ENCODE results near the gene PABPC1L2A.

Gene PABPC1L2A

DNA sequence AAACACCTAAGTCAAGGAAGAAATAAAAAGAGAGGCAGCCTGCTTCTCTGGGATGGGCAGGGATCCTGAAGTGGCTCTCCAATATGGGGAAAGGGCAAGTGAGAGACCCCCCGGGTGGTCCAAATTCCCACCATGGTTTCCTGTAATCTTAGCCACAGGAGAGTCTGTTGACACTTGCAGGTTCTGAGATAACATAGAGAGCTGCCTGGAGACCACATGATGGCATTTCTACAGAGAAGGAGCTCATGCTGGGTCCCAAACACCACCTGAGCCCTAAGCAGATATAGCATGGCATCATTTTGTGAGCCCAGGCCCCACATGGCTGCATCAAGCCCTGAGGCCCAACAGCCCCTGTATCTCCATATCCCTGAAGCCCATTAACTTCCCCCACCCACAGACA, 50.4 kb downstream of the PABPC1L2A start:
- Histone ChIP-seq H3K4me3 (ENCODE audit: low read depth, low read length) (no peak overlapping the region), H3K4me1 (ENCODE audit: control insufficient read depth, insufficient read depth, low read length) (no peaks in the 10 kb centered on the region), H3K9me3 (ENCODE audit: control insufficient read depth, insufficient read depth, low read length) (peaks cover 6% of the 10 kb centered on the region), H3K36me3 (ENCODE audit: control insufficient read depth, insufficient read depth, low read length) (no peaks in the 10 kb centered on the region), H3K27me3 (ENCODE audit: control insufficient read depth, insufficient read depth, low read length) (no peaks in the 10 kb centered on the region), H3K9ac (ENCODE audit: low read depth, low read length) (no peak overlapping the region)
